ENCODE data around the gene PLEKHA5.

DNA sequence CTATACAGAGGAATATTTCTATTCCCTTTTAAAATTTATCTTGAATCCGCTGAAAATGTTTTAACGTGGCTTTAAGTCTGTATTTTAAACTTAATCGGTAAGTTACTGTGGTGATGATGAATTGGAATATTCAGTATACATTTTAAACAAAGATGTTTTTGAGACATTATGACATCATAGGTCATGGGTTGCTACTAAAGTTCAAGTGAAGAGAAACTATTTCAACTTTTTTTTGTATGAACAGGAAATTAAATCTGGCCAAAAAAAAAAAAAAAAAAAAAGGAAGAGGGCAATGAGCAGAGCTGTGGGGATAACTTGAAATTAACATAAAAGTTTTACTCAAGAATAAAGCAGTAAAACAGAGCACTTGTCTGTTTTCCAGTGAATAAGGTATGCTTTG is 109.0 kb downstream of the PLEKHA5 start:
- TF ChIP-seq, protein P1, sequence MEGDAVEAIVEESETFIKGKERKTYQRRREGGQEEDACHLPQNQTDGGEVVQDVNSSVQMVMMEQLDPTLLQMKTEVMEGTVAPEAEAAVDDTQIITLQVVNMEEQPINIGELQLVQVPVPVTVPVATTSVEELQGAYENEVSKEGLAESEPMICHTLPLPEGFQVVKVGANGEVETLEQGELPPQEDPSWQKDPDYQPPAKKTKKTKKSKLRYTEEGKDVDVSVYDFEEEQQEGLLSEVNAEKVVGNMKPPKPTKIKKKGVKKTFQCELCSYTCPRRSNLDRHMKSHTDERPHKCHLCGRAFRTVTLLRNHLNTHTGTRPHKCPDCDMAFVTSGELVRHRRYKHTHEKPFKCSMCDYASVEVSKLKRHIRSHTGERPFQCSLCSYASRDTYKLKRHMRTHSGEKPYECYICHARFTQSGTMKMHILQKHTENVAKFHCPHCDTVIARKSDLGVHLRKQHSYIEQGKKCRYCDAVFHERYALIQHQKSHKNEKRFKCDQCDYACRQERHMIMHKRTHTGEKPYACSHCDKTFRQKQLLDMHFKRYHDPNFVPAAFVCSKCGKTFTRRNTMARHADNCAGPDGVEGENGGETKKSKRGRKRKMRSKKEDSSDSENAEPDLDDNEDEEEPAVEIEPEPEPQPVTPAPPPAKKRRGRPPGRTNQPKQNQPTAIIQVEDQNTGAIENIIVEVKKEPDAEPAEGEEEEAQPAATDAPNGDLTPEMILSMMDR (IDR thresholded peaks at IDR 0.05) = no peak
- no peak for TF ChIP-seq POLR2AphosphoS5 (IDR thresholded peaks at IDR 0.05)
